ENCODE data around the gene ADRM1.

ADRM1 gene

GRCh38 chr20:62312662-62312977 is 9.8 kb downstream of the ADRM1 start:
- no peak for TF ChIP-seq CTCF (conservative IDR thresholded peaks at IDR 0.05)
- H3K27ac ChIP-seq, result no peak overlapping the region

- TF ChIP-seq CTCF (conservative IDR thresholded peaks at IDR 0.05), result no peak
- H3K27ac ChIP-seq, result no peak overlapping the region
These were observed 10.2 kb downstream of the ADRM1 start for GRCh38 chr20:62313021-62313420.

GRCh38 chr20:62313460-62314338 is 10.9 kb downstream of the ADRM1 start:
- no peak overlapping the region for H3K27ac ChIP-seq
- no peak for TF ChIP-seq CTCF (conservative IDR thresholded peaks at IDR 0.05)

GRCh38 chr20:62314339-62314638 is 11.5 kb downstream of the ADRM1 start:
- H3K27ac ChIP-seq, result no peak overlapping the region
- no peak for TF ChIP-seq CTCF (conservative IDR thresholded peaks at IDR 0.05)

- TF ChIP-seq CTCF (conservative IDR thresholded peaks at IDR 0.05), result no peak
- H3K27ac ChIP-seq, result no peak overlapping the region
These were observed 12.0 kb downstream of the ADRM1 start for GRCh38 chr20:62314711-62315302.

GRCh38 chr20:62315773-62316172 is 13.0 kb downstream of the ADRM1 start:
- H3K27ac ChIP-seq, result no peak overlapping the region
- no peak for TF ChIP-seq CTCF (conservative IDR thresholded peaks at IDR 0.05)

- H3K27ac ChIP-seq, result no peak overlapping the region
- TF ChIP-seq CTCF (conservative IDR thresholded peaks at IDR 0.05), result no peak
These were observed 13.8 kb downstream of the ADRM1 start for GRCh38 chr20:62316331-62317166.

Measured in VCaP (cell line).